Mesothelial cell of epicardium (in vitro differentiated cells): ENCODE results near the gene PLAAT2. TPM values are rescaled to one million over a fixed set of nuclear protein-coding genes. Genes with fewer than 3 reads are reported as not detected.
"Not testable (repeated sequence)": the region's sequence is repeated elsewhere in the genome, so short reads cannot be mapped to it uniquely, and the experiment has no call there.

ENCODE experiments used
- DNase-seq, 2 experiments: peaks; one replicate each; pipeline ENCODE4 v3.0.0; 2021; ENCODE audit warnings: low spot score in 2 of 2; ENCODE audit not compliant: unreplicated experiment in 2 of 2
- H3K27ac Mint-ChIP-seq: 2 replicates; pipeline ENCODE4 v1.8.0; 2021; ENCODE audit warnings: mixed read lengths
- H3K27me3 Mint-ChIP-seq: 2 replicates; pipeline ENCODE4 v1.8.0; 2021; ENCODE audit warnings: low read depth, mixed read lengths
- H3K36me3 Mint-ChIP-seq: 2 replicates; pipeline ENCODE4 v1.8.0; 2021; ENCODE audit warnings: mixed read lengths
- H3K4me1 Mint-ChIP-seq: 2 replicates; pipeline ENCODE4 v1.8.0; 2021; ENCODE audit warnings: mixed read lengths
- H3K4me3 Mint-ChIP-seq: 2 replicates; pipeline ENCODE4 v1.8.0; 2021; ENCODE audit warnings: mild to moderate bottlenecking, moderate library complexity, mixed read lengths
- H3K9me3 Mint-ChIP-seq: 2 replicates; pipeline ENCODE4 v1.8.0; 2021; ENCODE audit warnings: mixed read lengths
- total RNA-seq: library from RNA; stranded (reverse); gene quantifications from 3 replicates; pipeline ENCODE4 v1.2.1, GENCODE V29; 2021
- TF ChIP-seq, protein P1 (sequence below): fragments of 200-600 bp; sonication (generic); IDR thresholded peaks from one replicate; pipeline ENCODE4 v1.5.0; 2021; ENCODE audit warnings: antibody characterized with exemption; ENCODE audit not compliant: unreplicated experiment

PLAAT2 gene
- total RNA-seq, 1 donor from 2014 or later, result not detected

DNA sequence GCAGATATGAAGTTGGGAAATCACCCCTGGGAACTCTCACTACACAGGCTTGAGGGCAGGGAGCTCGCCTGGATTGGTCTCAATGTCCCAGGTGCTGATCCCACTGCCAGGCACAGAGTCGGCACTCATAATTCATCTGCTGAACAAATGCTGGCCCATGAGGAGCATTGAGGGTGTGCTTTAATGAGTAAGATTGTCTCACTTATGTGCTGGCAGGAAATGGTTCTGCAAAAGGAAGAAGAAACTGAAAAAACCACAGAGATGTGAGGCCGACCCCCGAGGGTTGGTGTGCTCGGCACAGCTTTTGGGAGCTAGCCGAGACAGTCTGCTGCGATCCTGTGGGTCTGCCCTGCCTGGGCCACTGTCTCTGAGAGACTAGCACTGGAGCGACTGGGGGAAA, 9.4 kb downstream of the PLAAT2 start:
- no peaks in the 10 kb centered on the region for H3K36me3 Mint-ChIP-seq
- no peaks in the 10 kb centered on the region for H3K9me3 Mint-ChIP-seq
- H3K4me1 Mint-ChIP-seq, result peaks cover 12% of the 10 kb centered on the region
- TF ChIP-seq, protein P1, sequence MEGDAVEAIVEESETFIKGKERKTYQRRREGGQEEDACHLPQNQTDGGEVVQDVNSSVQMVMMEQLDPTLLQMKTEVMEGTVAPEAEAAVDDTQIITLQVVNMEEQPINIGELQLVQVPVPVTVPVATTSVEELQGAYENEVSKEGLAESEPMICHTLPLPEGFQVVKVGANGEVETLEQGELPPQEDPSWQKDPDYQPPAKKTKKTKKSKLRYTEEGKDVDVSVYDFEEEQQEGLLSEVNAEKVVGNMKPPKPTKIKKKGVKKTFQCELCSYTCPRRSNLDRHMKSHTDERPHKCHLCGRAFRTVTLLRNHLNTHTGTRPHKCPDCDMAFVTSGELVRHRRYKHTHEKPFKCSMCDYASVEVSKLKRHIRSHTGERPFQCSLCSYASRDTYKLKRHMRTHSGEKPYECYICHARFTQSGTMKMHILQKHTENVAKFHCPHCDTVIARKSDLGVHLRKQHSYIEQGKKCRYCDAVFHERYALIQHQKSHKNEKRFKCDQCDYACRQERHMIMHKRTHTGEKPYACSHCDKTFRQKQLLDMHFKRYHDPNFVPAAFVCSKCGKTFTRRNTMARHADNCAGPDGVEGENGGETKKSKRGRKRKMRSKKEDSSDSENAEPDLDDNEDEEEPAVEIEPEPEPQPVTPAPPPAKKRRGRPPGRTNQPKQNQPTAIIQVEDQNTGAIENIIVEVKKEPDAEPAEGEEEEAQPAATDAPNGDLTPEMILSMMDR, result no peak
- DNase-seq, result no peak
- H3K4me3 Mint-ChIP-seq, result no peak overlapping the region
- no peak overlapping the region for H3K27ac Mint-ChIP-seq
- no peaks in the 10 kb centered on the region for H3K27me3 Mint-ChIP-seq

DNA sequence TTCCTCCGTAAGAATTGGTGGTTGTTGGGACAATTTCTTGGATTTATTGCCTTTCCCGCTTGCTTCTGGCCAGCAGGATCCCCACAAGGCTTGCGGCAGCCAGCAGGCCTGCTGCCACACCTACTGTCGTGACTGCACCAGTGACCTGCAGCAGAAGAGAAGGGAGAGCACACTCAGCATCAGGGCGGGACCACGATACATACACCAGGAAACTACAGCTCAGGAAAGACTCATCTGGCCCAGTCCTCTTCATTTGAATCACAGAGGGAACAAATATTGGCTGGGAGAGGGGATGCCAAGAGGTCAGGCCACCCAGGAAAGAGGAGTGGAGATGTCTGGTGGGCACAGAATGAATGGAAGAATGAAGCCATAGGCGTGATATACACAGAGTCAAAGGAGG, 10.3 kb downstream of the PLAAT2 start:
- Mint-ChIP-seq H3K36me3 (no peaks in the 10 kb centered on the region), H3K9me3 (no peaks in the 10 kb centered on the region), H3K27ac (no peak overlapping the region), H3K4me1 (peaks cover 12% of the 10 kb centered on the region), H3K4me3 (no peak overlapping the region), H3K27me3 (no peaks in the 10 kb centered on the region)
- DNase-seq, result no peak
- TF ChIP-seq, protein P1, result no peak

DNA sequence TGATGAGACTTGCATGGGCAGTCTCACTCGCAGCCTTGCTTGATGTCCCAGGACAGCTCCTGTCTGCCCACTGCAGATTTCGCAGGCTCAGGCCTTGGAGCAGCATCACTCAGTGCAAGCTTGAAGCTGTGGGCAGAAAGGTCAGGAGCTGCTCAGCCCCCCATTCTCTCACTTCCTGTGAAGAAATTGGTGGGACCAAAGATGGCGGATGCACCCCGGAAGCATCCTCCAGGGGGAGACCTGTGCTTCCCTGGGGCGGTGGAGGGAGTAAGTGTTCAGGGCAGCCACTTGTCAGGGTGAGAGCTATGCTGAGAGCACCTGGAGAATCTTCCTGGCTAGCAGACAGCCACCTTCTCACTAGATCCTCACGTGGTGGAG, 11.3 kb downstream of the PLAAT2 start:
- Mint-ChIP-seq H3K36me3 (no peaks in the 10 kb centered on the region), H3K27ac (no peak overlapping the region), H3K9me3 (no peaks in the 10 kb centered on the region), H3K4me1 (peaks cover 11% of the 10 kb centered on the region), H3K27me3 (no peaks in the 10 kb centered on the region), H3K4me3 (no peak overlapping the region)
- TF ChIP-seq, protein P1, result no peak
- no peak for DNase-seq

DNA sequence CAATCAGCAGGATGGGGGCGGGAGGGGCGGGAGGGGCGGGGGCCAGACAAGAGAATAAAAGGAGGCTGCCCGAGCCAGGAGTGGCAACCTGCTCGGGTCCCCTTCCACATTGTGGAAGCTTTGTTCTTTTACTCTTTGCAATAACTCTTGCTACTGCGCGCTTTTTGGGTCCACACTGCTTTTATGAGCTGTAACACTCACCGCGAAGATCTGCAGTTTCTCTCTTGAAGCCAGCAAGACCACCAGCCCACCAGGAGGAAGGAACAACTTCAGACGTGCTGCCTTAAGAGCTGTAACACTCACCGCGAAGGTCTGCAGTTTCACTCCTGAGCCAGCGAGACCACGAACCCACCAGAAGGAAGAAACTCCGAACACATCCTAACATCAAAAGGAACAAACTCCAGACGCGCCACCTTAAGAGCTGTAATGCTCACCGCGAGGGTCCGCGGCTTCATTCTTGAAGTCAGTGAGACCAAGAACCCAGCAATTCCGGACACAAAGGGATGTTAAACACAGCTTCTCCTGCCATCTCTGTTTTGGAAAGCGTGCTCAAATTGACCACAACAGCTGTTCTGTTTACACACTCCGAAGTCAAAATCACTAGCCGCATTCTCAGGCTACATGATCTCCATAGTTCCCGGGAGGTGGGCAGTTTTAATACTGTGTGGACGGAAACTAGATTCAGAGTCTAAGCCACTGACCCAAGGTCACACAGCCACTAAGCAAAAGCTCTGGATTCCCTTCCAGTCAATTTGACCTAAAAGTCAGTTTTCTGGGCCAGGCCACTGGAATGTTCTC, 11.9 kb downstream of the PLAAT2 start:
- no peaks in the 10 kb centered on the region for H3K36me3 Mint-ChIP-seq
- no peak for DNase-seq
- no peak overlapping the region for H3K4me3 Mint-ChIP-seq
- no peaks in the 10 kb centered on the region for H3K9me3 Mint-ChIP-seq
- peaks cover 7% of the 10 kb centered on the region for H3K4me1 Mint-ChIP-seq
- H3K27me3 Mint-ChIP-seq, result no peaks in the 10 kb centered on the region
- H3K27ac Mint-ChIP-seq, result no peak overlapping the region
- TF ChIP-seq, protein P1, result no peak

DNA sequence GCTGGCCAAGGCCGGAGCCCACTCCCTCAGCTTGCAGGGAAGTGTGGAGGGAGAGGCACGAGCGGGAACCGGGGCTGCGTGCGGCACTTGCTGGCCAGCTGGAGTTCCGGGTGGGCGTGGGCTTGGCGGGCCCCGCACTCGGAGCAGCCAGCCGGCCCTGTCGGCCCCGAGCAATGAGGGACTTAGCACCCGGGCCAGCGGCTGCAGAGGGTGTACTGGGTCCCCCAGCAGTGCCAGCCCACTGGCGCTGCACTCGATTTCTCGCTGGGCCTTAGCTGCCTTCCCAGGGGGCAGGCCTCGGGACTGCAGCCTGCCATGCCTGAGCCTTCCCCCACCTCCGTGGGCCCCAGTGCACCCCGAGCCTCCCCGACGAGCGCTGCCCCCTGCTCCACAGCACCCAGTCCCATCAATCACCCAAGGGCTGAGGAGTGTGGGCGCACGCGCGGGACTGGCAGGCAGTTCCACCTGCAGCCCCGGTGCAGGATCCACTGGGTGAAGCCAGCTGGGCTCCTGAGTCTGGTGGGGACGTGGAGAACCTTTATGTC, 13.0 kb downstream of the PLAAT2 start:
- not testable (repeated sequence) for DNase-seq, H3K27me3 Mint-ChIP-seq, H3K9me3 Mint-ChIP-seq, H3K4me1 Mint-ChIP-seq, H3K27ac Mint-ChIP-seq, H3K4me3 Mint-ChIP-seq, H3K36me3 Mint-ChIP-seq

DNA sequence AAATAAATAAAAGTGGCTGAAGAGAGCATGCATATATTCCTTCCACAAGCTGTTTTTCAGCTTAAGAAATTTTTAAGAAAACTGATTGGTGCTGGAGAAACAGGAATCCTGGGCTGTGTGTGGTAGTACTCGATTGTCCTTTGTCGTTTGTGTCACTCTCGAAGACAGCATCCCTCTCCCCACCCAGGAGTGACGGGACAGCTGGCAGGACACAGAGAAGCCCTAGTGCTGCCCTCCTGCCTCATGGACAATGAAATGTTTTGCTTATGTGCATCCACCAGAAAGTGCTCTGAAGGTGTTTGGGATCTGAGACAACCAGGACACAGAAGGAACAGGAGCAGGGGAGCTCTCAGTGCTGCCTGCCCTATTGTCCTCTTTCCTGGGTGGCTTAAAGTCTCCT, 13.8 kb downstream of the PLAAT2 start:
- no peak overlapping the region for H3K4me3 Mint-ChIP-seq
- H3K36me3 Mint-ChIP-seq, result no peaks in the 10 kb centered on the region
- no peak overlapping the region for H3K27ac Mint-ChIP-seq
- peak in 1 of 2 experiments; percentile 11 for DNase-seq
- H3K27me3 Mint-ChIP-seq, result no peaks in the 10 kb centered on the region
- TF ChIP-seq, protein P1, result no peak
- no peaks in the 10 kb centered on the region for H3K9me3 Mint-ChIP-seq
- H3K4me1 Mint-ChIP-seq, result peaks cover 4% of the 10 kb centered on the region
